Endodermal cell (in vitro differentiated cells): Measurements from ENCODE around the gene FEN1. TPM values are rescaled to one million over a fixed set of nuclear protein-coding genes. Genes with fewer than 3 reads are reported as not detected.

Source experiments
- DNase-seq: peaks from one replicate; pipeline ENCODE4 v3.0.0-alpha.2; 2017
- H3K27ac ChIP-seq: 2 replicates; pipeline ENCODE4 v1.5.1; 2013; ENCODE audit warnings: mild to moderate bottlenecking, low read depth, low read length, moderate library complexity
- H3K27me3 ChIP-seq: 2 replicates; pipeline ENCODE4 v1.6.1; 2013; ENCODE audit warnings: mild to moderate bottlenecking, low read length, moderate library complexity; ENCODE audit not compliant: insufficient read depth, control insufficient read depth, poor library complexity, severe bottlenecking
- H3K36me3 ChIP-seq: 2 replicates; pipeline ENCODE4 v1.7.0; 2013; ENCODE audit warnings: mild to moderate bottlenecking, low read length, moderate library complexity; ENCODE audit not compliant: control insufficient read depth, insufficient read depth
- H3K4me1 ChIP-seq: one replicate; pipeline ENCODE4 v1.7.0; 2013; ENCODE audit warnings: low read length; ENCODE audit not compliant: control insufficient read depth, insufficient read depth
- H3K4me3 ChIP-seq: 2 replicates; pipeline ENCODE4 v1.5.1; 2013; ENCODE audit warnings: mild to moderate bottlenecking, low read length, moderate library complexity
- H3K9ac ChIP-seq: 2 replicates; pipeline ENCODE4 v1.6.1; 2013; ENCODE audit warnings: mild to moderate bottlenecking, low read length, moderate library complexity; ENCODE audit not compliant: poor library complexity, severe bottlenecking; ENCODE audit errors: extremely low read depth
- H3K9me3 ChIP-seq: 2 replicates; pipeline ENCODE4 v1.6.1; 2013; ENCODE audit warnings: mild to moderate bottlenecking, low read length, moderate library complexity; ENCODE audit not compliant: control insufficient read depth
- H3K27ac Mint-ChIP-seq: 2 replicates; pipeline ENCODE4 v1.8.0; 2020; ENCODE audit warnings: mixed read lengths
- H3K27me3 Mint-ChIP-seq: 2 replicates; pipeline ENCODE4 v1.8.0; 2021; ENCODE audit warnings: mild to moderate bottlenecking, mixed read lengths; ENCODE audit not compliant: insufficient read depth
- H3K36me3 Mint-ChIP-seq: 2 replicates; pipeline ENCODE4 v1.8.0; 2020; ENCODE audit warnings: low read depth, mixed read lengths
- H3K4me1 Mint-ChIP-seq: 2 replicates; pipeline ENCODE4 v1.8.0; 2020; ENCODE audit warnings: mixed read lengths
- H3K4me3 Mint-ChIP-seq: 2 replicates; pipeline ENCODE4 v1.8.0; 2020; ENCODE audit warnings: mild to moderate bottlenecking, moderate library complexity, mixed read lengths
- H3K9me3 Mint-ChIP-seq: 2 replicates; pipeline ENCODE4 v1.8.0; 2020; ENCODE audit warnings: mild to moderate bottlenecking, mixed read lengths
- WGBS, 2 experiments: methylation state at CpG; one replicate each; pipeline versions ENCODE4 v1.1.5 to v1.1.7; 2013; ENCODE audit warnings: missing lambda C conversion rate in 2 of 2, mixed read lengths in 1 of 2; ENCODE audit not compliant: insufficient coverage in 1 of 2, insufficient read length in 1 of 2; 5-methylcytosine and 5-hydroxymethylcytosine counted together
- total RNA-seq, 2 donors: library from RNA; stranded (reverse); fragmentation: NEBNext Ultra II Directional in 1 of 2; extraction: Animal tissue kit (Norgen Biotek cat#: 25700) in 1 of 2; gene quantifications; 2 replicates in 1 of 2; 3 replicates in 1 of 2; pipeline ENCODE4 v1.2.1, GENCODE V29; 2021
- TF ChIP-seq, protein P1 (sequence below): fragments of 200-600 bp; sonication (generic); conservative IDR thresholded peaks from 2 replicates; pipeline ENCODE4 v1.5.0; 2021; ENCODE audit warnings: antibody characterized with exemption, mild to moderate bottlenecking

Gene FEN1
- total RNA-seq, 2 donors from 2014 or later = 66.7 to 81.8 TPM

DNA sequence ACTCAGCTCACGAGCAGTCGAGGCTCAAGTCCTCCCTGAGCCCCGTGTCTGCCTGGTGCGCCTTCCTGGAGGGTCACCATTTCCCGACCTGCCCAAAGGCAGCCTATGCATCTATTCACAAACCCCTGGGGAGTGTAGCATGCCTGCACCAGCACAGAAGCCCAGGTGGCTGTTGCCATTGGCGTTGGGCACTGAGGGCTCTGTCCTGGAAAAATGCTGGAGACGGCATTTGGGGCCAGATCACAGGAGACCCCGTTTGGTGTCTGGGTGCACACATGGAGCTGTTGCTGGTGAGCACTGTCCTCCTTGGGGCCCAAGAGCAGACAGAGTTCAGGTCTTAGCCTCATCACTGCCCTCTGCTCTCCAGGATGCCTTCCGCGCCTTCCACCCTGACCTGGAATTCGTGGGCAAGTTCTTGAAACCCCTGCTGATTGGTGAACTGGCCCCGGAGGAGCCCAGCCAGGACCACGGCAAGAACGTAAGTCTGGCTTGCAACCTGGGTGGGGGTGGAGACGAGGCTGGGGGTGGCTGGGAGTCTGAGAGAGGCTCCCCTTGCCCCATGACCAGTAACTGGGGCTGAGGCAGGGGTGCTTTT lies 44.8 kb downstream of the FEN1 start:
- peak; percentile 47 for DNase-seq
- no peaks in the 10 kb centered on the region for H3K9me3 ChIP-seq
- peak overlapping the region; percentile 21 for H3K27ac Mint-ChIP-seq
- no peak overlapping the region for H3K4me3 ChIP-seq
- peaks cover 23% of the 10 kb centered on the region for H3K4me1 Mint-ChIP-seq
- H3K9ac ChIP-seq = no peak overlapping the region
- no peaks in the 10 kb centered on the region for H3K27me3 ChIP-seq
- no peaks in the 10 kb centered on the region for H3K4me1 ChIP-seq
- H3K27ac ChIP-seq = peak overlapping the region; percentile 44
- H3K4me3 Mint-ChIP-seq = no peak overlapping the region
- H3K27me3 Mint-ChIP-seq = no peaks in the 10 kb centered on the region
- no peaks in the 10 kb centered on the region for H3K9me3 Mint-ChIP-seq
- TF ChIP-seq, protein P1, sequence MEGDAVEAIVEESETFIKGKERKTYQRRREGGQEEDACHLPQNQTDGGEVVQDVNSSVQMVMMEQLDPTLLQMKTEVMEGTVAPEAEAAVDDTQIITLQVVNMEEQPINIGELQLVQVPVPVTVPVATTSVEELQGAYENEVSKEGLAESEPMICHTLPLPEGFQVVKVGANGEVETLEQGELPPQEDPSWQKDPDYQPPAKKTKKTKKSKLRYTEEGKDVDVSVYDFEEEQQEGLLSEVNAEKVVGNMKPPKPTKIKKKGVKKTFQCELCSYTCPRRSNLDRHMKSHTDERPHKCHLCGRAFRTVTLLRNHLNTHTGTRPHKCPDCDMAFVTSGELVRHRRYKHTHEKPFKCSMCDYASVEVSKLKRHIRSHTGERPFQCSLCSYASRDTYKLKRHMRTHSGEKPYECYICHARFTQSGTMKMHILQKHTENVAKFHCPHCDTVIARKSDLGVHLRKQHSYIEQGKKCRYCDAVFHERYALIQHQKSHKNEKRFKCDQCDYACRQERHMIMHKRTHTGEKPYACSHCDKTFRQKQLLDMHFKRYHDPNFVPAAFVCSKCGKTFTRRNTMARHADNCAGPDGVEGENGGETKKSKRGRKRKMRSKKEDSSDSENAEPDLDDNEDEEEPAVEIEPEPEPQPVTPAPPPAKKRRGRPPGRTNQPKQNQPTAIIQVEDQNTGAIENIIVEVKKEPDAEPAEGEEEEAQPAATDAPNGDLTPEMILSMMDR = no peak
- H3K36me3 Mint-ChIP-seq = peaks cover 73% of the 10 kb centered on the region
- 94 to 96% methylated on average over 11 to 15 of the region's 15 CpGs for WGBS, 2 experiments
- H3K36me3 ChIP-seq = peaks cover 70% of the 10 kb centered on the region

DNA sequence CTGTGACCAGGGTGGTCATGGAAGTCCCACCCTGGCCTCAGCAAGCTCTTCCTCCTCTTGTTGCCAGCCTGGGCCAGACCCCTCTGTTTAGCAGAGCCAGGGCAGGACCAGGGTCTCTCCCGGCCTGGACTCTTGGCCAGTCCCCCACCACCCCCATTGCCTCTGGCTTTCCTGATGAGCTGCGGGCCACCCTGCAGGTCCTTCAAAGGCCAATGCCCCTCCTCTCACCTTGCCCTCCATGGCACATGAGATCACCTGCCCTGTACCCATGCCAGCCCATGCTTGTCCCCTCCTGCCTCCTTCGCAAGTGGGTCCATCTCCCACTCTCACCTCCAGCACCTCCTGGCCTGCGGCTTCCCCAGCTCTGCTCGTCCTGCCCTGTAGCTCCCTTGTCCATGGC lies 45.8 kb downstream of the FEN1 start:
- TF ChIP-seq, protein P1 = no peak
- H3K9me3 Mint-ChIP-seq = no peaks in the 10 kb centered on the region
- no peaks in the 10 kb centered on the region for H3K27me3 Mint-ChIP-seq
- no peak overlapping the region for H3K27ac ChIP-seq
- H3K4me1 ChIP-seq = no peaks in the 10 kb centered on the region
- peaks cover 72% of the 10 kb centered on the region for H3K36me3 ChIP-seq
- no peak overlapping the region for H3K27ac Mint-ChIP-seq
- no peak overlapping the region for H3K4me3 Mint-ChIP-seq
- no peaks in the 10 kb centered on the region for H3K27me3 ChIP-seq
- WGBS, 2 experiments = 96 to 97% methylated on average over 3 to 5 of the region's 5 CpGs
- no peak for DNase-seq
- no peak overlapping the region for H3K4me3 ChIP-seq
- H3K9me3 ChIP-seq = no peaks in the 10 kb centered on the region
- peaks cover 73% of the 10 kb centered on the region for H3K36me3 Mint-ChIP-seq
- H3K9ac ChIP-seq = no peak overlapping the region
- H3K4me1 Mint-ChIP-seq = peaks cover 13% of the 10 kb centered on the region

DNA sequence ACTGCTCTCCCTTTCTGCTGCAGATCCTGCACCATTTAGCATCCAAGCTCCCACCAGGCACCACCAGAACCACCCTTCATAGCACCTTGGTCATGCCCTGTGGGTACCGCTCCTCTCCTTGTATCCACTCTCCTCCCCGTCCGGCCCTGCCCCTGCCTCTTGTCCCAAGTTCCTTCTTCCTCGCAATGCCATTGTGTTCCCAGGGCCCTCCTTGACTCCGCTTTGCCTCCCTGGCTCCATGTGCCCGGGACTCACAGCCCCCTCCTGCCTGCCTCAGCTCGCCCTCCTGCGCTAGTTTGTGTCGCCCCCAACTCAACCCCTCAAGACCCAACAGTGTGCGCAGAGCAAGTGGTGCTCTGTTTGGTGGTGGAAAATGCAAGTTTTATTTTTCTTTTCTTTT lies 46.2 kb downstream of the FEN1 start:
- Histone ChIP-seq H3K36me3 (peaks cover 76% of the 10 kb centered on the region), H3K9ac (no peak overlapping the region), H3K9me3 (no peaks in the 10 kb centered on the region), H3K27me3 (no peaks in the 10 kb centered on the region), H3K4me3 (no peak overlapping the region), H3K27ac (no peak overlapping the region), H3K4me1 (no peaks in the 10 kb centered on the region)
- H3K9me3 Mint-ChIP-seq = no peaks in the 10 kb centered on the region
- peaks cover 9% of the 10 kb centered on the region for H3K4me1 Mint-ChIP-seq
- H3K27ac Mint-ChIP-seq = no peak overlapping the region
- TF ChIP-seq, protein P1 = no peak
- no peaks in the 10 kb centered on the region for H3K27me3 Mint-ChIP-seq
- peaks cover 69% of the 10 kb centered on the region for H3K36me3 Mint-ChIP-seq
- DNase-seq = no peak
- WGBS, 2 experiments = 87 to 90% methylated on average over 3 to 9 of the region's 10 CpGs
- no peak overlapping the region for H3K4me3 Mint-ChIP-seq
